ENCODE measurements around the gene CBFA2T3.

Gene CBFA2T3

GRCh38 chr16:88974916-88975215 is 2.1 kb downstream of the CBFA2T3 start:
- H3K27ac ChIP-seq = no peak overlapping the region
- peaks cover 0 to 93% of the 10 kb centered on the region in 2 donors for H3K27me3 ChIP-seq
- intact Hi-C loops (cut with DNase I; ENCODE audit: low total_unique reads) = no loop called here
- TF ChIP-seq, protein P1, sequence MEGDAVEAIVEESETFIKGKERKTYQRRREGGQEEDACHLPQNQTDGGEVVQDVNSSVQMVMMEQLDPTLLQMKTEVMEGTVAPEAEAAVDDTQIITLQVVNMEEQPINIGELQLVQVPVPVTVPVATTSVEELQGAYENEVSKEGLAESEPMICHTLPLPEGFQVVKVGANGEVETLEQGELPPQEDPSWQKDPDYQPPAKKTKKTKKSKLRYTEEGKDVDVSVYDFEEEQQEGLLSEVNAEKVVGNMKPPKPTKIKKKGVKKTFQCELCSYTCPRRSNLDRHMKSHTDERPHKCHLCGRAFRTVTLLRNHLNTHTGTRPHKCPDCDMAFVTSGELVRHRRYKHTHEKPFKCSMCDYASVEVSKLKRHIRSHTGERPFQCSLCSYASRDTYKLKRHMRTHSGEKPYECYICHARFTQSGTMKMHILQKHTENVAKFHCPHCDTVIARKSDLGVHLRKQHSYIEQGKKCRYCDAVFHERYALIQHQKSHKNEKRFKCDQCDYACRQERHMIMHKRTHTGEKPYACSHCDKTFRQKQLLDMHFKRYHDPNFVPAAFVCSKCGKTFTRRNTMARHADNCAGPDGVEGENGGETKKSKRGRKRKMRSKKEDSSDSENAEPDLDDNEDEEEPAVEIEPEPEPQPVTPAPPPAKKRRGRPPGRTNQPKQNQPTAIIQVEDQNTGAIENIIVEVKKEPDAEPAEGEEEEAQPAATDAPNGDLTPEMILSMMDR (IDR thresholded peaks at IDR 0.05) = no peak
- H3K4me3 ChIP-seq = no peak overlapping the region
- no peak for DNase-seq
- no peaks in the 10 kb centered on the region for H3K4me1 ChIP-seq
- H3K36me3 ChIP-seq = no peaks in the 10 kb centered on the region
- no peaks in the 10 kb centered on the region for H3K9me3 ChIP-seq

- no peaks in the 10 kb centered on the region for H3K9me3 ChIP-seq
- TF ChIP-seq, protein P1 (IDR thresholded peaks at IDR 0.05) = no peak
- no peak for DNase-seq
These were observed 2.7 kb downstream of the CBFA2T3 start for GRCh38 chr16:88974080-88974915.

GRCh38 chr16:88973415-88974050 is 3.5 kb downstream of the CBFA2T3 start:
- DNase-seq = no peak
- Histone ChIP-seq H3K27me3 (peaks cover 0 to 97% of the 10 kb centered on the region in 2 donors), H3K4me3 (no peak overlapping the region), H3K36me3 (no peaks in the 10 kb centered on the region), H3K27ac (no peak overlapping the region), H3K4me1 (no peaks in the 10 kb centered on the region), H3K9me3 (no peaks in the 10 kb centered on the region)
- intact Hi-C loops (cut with DNase I; ENCODE audit: low total_unique reads) = no loop called here
- TF ChIP-seq, protein P1 (IDR thresholded peaks at IDR 0.05) = no peak

More at GRCh38 chr16:88974080-88974915, 2.7 kb downstream of the CBFA2T3 start:
- Histone ChIP-seq H3K27me3 (peaks cover 0 to 97% of the 10 kb centered on the region in 2 donors), H3K4me3 (no peak overlapping the region), H3K36me3 (no peaks in the 10 kb centered on the region), H3K27ac (no peak overlapping the region), H3K4me1 (no peaks in the 10 kb centered on the region)
- intact Hi-C loops (cut with DNase I; ENCODE audit: low total_unique reads) = no loop called here

DNA sequence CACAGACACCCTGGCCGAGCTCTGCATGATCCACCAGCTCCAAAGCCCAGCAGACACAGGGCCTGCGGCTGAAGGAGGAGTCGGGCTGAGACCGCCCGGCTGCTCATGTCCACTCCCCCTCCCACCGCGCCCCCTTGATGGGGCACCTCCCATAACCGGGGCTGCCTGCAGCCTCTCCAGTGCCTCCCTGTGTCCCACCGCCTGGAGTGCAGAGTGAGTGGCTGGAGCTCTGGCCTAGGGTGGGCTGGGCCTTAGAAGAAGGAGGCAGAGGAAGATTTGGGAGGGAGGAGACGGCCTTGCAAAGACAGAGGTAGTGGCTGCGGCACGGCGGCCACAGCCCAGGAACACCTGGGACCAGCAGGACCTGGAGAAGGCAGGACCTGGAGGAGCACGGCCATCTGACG is 4.0 kb downstream of the CBFA2T3 start:
- Histone ChIP-seq H3K27me3 (peaks cover 0 to 97% of the 10 kb centered on the region in 2 donors), H3K36me3 (no peaks in the 10 kb centered on the region), H3K4me1 (no peaks in the 10 kb centered on the region), H3K27ac (no peak overlapping the region), H3K4me3 (no peak overlapping the region), H3K9me3 (no peaks in the 10 kb centered on the region)
- no peak for DNase-seq
- TF ChIP-seq, protein P1 (IDR thresholded peaks at IDR 0.05) = no peak
- intact Hi-C loops (cut with DNase I; ENCODE audit: low total_unique reads) = no loop called here

GRCh38 chr16:88972349-88972748 is 4.7 kb downstream of the CBFA2T3 start:
- TF ChIP-seq, protein P1 (IDR thresholded peaks at IDR 0.05) = no peak
- DNase-seq = no peak
- H3K36me3 ChIP-seq = no peaks in the 10 kb centered on the region
- H3K4me3 ChIP-seq = no peak overlapping the region
- H3K27me3 ChIP-seq = peaks cover 0 to 97% of the 10 kb centered on the region in 2 donors
- no peaks in the 10 kb centered on the region for H3K4me1 ChIP-seq
- no peaks in the 10 kb centered on the region for H3K9me3 ChIP-seq
- H3K27ac ChIP-seq = no peak overlapping the region
- intact Hi-C loops (cut with DNase I; ENCODE audit: low total_unique reads) = no loop called here
